GM12892 (cell line): ENCODE results near the gene TEX26.

ENCODE experiments used
- POLR2A ChIP-seq: IDR thresholded peaks from 2 replicates; pipeline ENCODE4 v1.6.1; 2011; ENCODE audit warnings: low read depth, low read length, control low read depth
- POLR2AphosphoS5 ChIP-seq: IDR thresholded peaks from 2 replicates; pipeline ENCODE4 v1.6.1; 2011; ENCODE audit warnings: low read depth, low read length, control low read depth

DNA sequence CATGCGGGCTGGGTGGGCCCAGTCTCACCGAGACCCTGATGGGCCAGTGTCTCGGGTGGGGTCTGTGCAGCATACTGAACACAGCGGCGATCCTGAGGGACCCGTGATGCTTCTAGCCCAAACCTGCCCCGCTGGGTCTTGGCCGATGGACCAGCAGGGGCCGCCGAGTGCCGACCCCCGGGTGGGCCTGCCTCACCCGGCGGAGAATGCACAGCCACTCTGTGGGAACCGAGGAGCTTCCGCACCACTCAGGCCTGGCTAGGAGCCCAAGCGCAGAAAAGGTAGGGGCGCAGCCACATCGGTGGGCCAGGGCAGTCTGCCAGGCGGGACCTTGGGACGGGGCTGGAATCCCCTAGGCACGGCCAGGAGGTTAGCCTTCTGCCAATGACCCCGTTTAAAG is 72.6 kb downstream of the TEX26 start:
- TF ChIP-seq POLR2A (no peak), POLR2AphosphoS5 (no peak)
